HG02571 (cell line): ENCODE measurements around the gene KCNJ4.
"Not testable (repeated sequence)": the region's sequence is repeated elsewhere in the genome, so short reads cannot be mapped to it uniquely, and the experiment has no call there.

ENCODE experiments used
- ATAC-seq: cut with Tn5 transposase; IDR thresholded peaks from one replicate; pipeline ENCODE4 v1.9.1; 2021; ENCODE audit warnings: mild to moderate bottlenecking, moderate library complexity; ENCODE audit not compliant: unreplicated experiment

Gene KCNJ4

GRCh38 chr22:38414009-38414395 is 41.0 kb downstream of the KCNJ4 start:
- no peak for ATAC-seq

DNA sequence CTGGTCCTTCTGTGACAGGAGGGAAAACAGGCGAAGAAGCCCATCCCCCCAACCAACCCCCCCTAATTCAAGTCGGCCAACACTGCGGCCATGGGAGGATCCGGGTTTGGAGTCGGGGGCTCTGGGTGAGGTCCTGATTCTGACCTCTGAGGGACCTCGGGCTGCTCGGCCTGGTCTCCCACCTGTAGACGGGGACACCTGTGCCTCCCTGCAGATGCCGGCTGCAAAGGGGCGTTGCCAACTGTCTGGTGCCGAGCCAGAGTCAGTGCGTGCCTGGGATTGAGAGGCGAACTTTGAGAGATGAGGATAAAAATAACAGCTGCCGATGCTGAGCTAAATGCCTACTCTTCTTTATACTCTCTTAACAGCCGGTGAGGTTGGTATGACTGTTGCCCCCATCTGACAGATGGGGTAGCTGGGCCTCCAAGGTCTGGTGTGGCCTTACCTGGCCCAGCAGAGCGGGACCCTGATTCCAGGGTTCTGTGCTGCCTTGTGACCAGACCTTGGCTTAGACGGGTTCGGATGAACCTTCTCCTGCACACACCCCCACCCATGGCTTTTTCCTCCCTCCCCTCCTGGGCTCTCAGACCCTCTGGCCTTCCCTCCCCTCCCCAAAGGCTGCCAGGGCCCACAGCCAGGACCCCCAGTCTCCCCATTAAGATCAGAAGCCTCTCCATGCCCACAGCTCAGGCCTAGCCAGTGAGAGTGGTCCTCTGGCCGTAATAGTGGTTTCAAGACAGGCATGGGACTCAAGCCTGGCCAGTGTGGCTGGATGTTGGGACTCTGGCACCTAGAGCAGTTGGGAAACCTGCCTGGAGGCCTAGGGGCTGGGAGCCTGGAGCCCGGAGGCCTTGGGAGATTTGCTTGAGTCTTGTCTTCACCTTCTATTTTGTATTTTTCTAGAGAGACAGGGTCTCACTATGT is 41.7 kb downstream of the KCNJ4 start:
- no peak for ATAC-seq

DNA sequence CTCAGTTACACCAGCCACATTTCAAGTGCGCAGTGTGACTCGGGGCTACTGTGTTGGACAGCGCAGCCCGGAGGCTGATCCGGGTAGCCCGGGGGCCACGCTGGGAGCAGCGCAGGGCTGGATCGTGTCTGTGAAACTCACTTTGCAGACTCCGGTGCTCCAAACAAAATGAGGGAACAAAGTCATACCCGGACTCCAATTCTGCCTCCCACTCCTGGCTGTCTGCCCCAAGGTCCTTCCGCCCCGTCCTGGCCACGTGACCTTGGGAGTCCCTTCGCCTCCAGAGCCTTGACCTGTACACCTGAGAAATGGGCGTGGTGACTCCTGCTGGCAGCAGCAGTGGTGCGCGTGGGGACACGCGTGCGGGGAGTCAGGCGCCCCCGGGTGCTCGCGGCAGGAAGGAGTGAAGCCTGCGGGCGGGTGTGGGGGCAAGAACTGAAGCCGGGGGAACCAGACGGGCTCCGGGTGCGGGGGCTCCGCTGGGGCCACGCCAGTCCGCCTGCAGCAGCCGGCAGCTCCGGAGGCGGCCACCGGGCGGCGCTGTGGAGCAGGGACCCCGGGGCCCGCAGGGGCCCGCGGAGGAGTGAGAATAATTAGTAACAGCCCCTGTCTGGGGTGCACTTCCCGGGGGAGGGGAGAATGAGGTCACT is 42.4 kb downstream of the KCNJ4 start:
- no peak for ATAC-seq

DNA sequence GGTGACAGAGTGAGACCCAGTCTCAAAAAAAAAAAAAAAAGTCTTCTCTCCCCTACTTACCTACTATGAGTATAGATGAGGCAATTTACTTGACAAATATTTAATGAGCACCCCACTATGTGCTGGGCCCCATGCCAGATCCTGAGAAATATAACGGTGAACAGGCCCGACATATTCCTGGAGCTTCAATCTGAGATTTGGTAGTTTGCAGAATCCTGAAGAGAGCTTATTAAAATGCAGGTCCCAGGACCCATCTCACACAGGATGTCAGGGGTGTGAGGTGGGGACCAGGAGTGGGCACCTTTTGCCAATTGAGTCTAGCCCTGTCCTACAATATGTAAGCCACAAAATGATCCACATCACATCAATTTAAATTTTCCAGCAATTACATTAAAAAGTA is 44.0 kb downstream of the KCNJ4 start:
- ATAC-seq, result no peak

DNA sequence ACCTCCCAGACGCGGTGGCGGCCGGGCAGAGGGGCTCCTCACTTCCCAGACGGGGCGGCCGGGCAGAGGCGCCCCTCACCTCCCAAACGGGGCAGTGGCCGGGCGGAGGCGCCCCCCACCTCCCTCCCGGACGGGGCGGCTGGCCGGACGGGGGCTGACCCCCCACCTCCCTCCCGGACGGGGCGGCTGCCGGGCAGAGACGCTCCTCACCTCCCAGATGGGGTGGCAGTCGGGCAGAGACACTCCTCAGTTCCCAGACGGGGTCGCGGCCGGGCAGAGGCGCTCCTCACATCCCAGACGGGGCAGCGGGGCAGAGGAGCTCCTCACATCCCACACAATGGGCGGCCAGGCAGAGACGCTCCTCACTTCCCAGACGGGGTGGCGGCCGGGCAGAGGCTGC is 45.1 kb downstream of the KCNJ4 start:
- not testable (repeated sequence) for ATAC-seq

- no peak for ATAC-seq
Measured at GRCh38 chr22:38406617-38407016, 48.4 kb downstream of the KCNJ4 start.

GRCh38 chr22:38404419-38404818 is 50.6 kb downstream of the KCNJ4 start:
- ATAC-seq, result no peak

GRCh38 chr22:38403812-38404211 is 51.2 kb downstream of the KCNJ4 start:
- ATAC-seq, result no peak

- ATAC-seq, result no peak
Measured at GRCh38 chr22:38402204-38402603, 52.8 kb downstream of the KCNJ4 start.

DNA sequence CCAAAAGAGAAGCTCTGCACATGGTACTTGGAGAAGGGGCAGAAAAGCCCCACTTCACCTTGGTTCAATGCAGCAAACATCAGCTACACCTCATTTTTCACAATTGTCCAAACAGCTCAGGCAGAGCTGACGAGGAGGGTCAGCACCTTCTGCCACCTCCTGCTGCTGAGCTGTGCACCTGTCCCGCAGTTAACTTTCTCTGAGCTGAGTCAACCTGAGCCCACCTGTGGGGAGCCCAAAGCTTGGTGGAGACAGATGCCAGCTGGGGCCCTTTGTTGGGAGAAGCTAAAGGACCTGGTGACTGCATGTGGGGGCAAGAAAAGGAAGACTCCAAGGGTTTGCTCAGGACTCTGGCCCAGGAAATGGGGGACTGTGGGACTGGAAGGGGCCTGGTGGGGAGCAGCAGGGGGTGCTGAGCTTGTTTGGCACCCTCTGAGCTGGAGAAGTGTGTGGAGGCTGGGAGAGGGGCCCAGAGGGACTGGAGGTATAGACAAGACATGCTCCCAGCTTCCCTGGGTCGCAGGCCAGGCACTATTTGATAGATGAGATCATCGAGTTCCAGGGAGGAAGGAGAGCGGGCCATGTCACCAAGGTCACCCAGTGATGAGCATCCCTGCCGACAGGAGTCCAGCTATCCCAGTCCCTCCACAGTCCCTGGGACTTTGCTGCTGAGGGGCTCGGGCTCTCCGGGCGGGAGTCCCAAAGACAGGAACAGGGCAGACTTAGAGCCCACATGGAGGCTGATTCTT is 53.5 kb downstream of the KCNJ4 start:
- ATAC-seq, result no peak

GRCh38 chr22:38400256-38400655 is 54.7 kb downstream of the KCNJ4 start:
- ATAC-seq, result not testable (repeated sequence)

DNA sequence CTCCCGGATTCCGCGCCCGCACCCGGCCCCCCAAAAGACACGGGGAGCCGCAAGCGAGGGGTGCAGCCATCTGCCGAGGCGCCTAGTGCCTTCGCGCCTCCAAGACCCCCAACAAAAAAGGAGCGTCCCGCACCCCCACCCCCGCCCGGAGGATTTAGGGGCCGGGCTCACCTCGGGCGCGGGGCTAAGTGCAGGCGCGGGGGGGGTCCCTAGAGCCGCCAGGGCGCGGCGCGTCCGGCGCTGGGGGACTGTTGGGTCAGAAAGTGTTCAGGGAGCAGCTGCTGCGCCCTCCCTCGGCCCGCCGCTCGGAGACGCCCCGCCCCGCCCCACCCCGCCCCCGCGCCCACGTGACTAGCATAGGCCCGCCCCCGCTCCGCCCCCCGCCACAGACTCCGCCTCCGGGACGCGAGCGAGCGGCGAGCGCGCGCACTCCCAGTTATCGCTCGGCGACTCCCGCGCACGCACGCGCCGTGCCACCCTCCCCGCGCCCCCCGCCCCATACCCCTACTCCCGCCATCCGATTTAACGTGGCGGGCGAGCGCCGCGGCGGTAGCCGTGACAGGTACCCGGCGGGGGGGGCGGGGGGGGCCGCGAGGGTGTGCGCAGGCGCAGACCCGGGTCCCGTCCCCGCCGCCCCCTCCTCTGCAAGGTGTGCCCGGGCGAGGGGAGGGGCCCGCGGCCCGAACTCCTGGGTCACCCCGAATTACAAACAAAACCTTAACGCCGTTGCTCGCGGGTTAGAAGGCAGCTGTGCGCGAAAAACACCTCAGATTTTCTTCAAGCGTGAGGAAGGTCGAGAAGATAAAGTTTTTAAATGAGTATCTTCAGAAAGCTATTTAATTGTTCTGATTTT is 56.2 kb downstream of the KCNJ4 start:
- peak; percentile 49 for ATAC-seq

GRCh38 chr22:38398181-38398608 is 56.8 kb downstream of the KCNJ4 start:
- ATAC-seq, result peak; percentile 25

DNA sequence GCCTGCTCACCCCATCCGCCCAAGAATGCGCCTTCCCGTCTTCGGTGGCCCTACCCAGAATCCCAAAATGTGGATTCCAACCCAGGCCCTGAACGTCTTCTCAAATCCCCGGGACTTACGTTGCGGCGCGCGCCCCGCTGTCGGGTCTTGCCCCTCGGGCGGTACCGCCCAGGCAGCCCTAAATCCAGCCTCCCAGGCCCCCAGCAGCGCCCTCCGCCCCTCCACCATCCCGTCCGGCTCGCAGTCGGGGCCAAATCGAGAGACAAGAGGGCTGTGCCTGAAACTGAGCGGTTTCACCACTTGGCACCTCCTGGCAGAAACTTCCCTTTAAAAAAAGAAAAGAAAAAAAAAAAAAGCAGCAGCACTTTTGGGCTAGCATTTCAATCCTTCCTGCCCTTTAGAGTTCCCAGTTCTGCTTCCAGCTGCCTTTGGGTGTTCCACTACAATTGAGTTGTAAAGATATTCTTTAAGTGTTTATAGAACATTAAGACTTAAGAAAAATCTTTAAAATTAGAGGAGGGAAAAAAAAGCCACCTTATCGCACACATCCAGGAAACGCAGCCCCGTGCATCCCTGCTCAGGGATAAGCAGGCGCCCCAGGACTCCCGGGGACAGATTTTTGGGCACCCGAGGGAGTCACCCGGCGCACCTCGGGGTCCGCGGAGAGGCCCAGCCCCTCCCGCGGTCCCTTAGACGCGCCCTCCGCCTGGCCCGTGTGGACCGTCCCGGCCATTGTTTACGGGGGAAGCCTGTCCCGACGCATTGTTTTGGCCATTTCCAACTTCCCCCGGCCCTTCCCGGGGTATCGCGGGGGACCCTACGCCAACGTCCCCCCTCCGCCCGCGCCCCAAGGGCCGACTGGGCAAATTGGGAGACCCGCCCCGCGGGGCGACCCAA is 57.6 kb downstream of the KCNJ4 start:
- no peak for ATAC-seq

- not testable (repeated sequence) for ATAC-seq
Measured at GRCh38 chr22:38396440-38397069, 58.4 kb downstream of the KCNJ4 start.

DNA sequence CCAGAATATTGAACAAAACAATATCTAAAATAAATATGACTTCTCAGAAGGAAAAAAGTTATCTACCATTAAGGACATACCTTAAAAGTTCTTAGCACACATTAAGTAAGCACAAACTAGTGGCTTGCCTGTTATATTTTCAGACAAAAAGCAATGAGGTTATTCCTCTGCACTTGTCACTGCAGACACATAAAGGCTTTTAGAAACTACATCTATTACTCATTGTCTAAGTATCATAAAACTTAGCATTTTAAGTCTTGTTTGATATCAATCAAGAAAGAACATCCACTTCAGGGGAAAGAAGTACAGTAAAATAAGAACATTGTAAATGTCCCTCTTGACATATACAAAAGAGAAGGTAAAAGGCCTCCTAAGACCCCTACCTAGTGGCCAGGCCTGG is 59.1 kb downstream of the KCNJ4 start:
- not testable (repeated sequence) for ATAC-seq

- ATAC-seq, result not testable (repeated sequence)
Measured at GRCh38 chr22:38394929-38395624, 59.9 kb downstream of the KCNJ4 start.

DNA sequence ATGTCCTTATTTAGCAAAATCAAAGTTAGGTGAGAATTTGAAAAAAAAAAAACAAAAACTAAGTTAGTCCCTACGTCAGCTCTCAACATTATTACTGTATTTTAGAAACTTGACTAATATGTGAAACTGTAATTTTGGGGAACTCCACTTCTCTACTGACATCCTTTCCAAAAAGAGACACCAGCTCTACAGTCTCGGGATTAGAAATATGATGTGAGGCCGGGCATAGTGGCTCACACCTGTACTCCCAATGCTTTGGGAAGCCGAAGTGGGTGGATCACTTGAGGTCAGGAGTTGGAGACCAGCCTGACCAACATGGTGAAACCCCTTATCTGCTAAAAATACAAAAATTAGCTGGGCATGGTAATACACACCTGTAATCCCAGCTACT is 65.6 kb downstream of the KCNJ4 start:
- ATAC-seq, result not testable (repeated sequence)
